ENCODE results near the gene PATL1. TPM values are rescaled to one million over a fixed set of nuclear protein-coding genes. Genes with fewer than 3 reads are reported as not detected.
"Not testable (repeated sequence)": the region's sequence is repeated elsewhere in the genome, so short reads cannot be mapped to it uniquely, and the experiment has no call there.

Gene PATL1, protein sequence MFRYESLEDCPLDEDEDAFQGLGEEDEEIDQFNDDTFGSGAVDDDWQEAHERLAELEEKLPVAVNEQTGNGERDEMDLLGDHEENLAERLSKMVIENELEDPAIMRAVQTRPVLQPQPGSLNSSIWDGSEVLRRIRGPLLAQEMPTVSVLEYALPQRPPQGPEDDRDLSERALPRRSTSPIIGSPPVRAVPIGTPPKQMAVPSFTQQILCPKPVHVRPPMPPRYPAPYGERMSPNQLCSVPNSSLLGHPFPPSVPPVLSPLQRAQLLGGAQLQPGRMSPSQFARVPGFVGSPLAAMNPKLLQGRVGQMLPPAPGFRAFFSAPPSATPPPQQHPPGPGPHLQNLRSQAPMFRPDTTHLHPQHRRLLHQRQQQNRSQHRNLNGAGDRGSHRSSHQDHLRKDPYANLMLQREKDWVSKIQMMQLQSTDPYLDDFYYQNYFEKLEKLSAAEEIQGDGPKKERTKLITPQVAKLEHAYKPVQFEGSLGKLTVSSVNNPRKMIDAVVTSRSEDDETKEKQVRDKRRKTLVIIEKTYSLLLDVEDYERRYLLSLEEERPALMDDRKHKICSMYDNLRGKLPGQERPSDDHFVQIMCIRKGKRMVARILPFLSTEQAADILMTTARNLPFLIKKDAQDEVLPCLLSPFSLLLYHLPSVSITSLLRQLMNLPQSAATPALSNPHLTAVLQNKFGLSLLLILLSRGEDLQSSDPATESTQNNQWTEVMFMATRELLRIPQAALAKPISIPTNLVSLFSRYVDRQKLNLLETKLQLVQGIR
- 18.2 and 18.3 TPM in 2 replicates for total RNA-seq
- polyA plus RNA-seq (2012) = 28.4 TPM

DNA sequence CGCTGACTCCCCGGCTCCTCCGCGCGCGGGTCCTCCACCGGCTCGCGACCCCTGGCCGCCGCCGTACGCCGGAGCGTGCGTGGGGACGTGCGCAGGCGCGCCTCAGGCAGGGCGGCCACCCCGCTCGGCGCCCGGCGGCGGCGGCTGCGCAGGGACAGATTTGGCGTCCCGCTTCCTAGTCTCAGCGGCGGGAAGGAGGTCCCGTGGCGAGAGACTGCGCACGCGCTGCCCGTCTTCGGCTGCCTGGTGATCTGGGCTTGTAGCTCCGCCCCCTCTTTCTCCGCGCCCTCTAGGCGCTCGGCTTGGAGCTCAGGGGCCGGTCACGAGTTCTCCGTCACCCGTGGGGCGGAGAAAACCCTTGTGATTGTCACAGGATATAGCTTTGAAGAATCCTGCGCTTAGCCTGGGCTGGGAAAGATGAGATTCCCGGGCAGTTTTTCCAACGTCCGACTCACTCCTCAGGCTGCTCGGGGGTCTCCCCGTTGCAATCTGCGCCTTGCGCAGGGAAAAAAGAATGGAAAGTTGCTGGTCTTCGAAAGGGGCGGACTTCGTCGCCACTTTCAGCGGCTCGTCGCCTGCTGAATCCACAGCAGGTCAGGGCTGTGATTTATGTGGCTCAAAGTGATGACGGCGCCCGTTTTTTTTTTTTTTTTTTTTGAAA is at the start of gene PATL1:
Gene PATL1, minus strand, starts transcription at position 88 of the 661 bp plus-strand sequence. CDS start 142 bp downstream, outside the sequence.
- DNase-seq (ENCODE audit: low read depth) = peak; percentile 99

DNA sequence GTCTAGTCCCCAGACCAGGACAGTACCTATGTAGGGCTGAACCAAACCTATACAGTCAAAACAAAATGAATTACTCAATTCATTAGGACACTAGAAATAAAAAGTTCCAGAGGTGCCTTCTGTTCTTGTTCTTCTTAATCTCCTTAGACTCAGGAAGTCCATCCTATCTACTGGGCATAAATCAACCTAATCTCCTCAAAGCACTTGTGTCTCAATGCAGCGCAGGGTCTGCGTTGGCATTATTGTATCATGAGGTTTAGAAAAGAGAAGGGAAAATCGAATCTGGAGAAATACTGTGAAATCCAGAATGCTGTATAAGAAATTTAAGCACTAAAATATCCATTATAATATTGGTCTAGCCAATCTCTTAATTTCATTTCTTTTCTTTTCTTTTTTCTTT is 47.2 kb upstream of the PATL1 start:
- DNase-seq (ENCODE audit: low read depth) = no peak

DNA sequence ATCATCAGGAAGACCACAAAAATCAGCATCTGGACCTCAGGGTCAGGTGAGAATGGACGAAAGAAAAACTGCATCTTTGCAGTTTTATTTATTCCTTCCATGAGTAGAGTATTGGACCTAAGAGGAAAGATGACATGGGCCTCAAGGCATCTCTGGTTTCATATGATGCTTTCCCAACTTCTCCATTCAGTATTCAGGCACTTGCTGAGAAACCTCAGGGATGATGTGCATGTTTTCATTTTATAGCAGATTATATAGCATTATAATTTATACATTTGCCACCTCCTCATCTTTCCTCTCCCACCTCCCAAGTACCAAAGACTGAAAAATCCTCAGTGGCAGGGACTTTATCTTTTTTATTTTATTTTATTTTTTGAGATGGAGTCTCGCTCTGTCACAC is 44.9 kb upstream of the PATL1 start, which contains the start of gene OR10V1:
Gene OR10V1, minus strand, starts transcription at position 101 of the 400 bp plus-strand sequence. Its CDS starts 0 bp downstream, at position 101.
- no peak for DNase-seq (ENCODE audit: low read depth)

DNA sequence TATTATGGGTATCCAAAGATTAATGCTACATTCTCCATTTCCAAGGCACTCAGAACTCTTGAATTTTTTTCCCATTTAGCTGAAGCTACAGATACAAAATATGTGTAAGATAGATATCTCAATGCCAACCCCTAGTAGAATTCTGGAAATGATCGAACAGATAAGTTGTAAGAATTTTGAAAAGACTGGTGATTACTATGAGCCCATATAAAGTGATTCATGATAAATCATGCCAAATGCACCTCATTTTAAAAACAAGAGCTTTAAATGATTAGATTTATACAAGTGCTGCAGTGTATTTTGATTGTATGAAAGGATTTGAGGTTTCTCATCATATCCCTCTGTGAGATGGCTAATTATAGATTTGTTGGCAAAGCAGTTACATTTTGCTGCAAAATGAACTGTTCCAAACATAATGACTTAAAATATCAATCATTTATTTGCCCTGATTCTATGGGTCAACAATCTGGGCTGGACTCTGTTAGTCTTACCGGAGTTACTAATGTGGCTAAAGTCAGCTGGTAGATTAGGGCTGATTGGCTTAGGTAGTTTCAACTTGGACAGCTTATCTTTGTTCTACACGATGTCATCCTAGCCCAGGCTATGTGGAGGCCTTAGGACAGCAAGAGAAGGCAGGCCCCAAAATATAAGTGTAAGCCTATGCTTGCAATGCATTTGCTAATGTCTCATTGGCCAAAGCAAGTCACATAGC is 41.5 kb upstream of the PATL1 start:
- DNase-seq (ENCODE audit: low read depth) = no peak

DNA sequence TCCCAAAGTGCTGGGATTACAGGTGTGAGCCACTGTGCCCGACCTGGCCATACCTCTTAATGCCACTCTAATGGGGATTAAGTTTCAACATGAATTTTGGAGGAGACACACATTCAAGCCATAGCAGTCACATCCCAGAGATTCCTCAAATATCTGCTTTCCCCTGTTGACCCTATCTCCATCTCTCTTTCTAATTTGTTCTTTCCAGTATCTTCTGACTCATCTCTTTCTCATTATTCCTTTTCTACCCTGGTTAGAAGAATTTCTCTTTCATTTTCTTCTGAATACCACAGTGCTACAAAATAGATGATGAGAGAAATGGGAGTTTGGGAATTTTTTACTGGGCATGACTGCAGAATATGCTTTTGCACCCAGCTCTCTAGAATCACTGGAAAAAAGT is 39.7 kb upstream of the PATL1 start:
- no peak for DNase-seq (ENCODE audit: low read depth)

DNA sequence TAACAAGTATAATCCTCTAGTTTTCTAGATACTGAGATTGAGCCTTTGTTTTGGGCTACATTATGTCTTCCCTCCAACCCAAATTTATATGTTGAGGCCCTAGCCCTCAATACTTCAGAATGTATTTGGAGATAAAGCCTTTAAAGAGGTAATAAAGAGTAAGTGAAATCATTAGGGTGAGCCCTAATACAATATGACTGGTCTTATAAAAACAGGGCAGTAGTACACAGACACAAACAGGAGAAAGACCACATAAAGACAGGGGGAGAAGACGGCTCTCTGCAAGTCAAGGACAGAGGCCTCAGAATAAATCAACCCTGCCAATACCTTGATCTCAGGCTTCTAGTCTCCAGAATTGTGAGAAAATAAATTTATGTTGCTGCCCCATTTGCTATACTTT is 38.5 kb upstream of the PATL1 start:
- DNase-seq (ENCODE audit: low read depth) = no peak

DNA sequence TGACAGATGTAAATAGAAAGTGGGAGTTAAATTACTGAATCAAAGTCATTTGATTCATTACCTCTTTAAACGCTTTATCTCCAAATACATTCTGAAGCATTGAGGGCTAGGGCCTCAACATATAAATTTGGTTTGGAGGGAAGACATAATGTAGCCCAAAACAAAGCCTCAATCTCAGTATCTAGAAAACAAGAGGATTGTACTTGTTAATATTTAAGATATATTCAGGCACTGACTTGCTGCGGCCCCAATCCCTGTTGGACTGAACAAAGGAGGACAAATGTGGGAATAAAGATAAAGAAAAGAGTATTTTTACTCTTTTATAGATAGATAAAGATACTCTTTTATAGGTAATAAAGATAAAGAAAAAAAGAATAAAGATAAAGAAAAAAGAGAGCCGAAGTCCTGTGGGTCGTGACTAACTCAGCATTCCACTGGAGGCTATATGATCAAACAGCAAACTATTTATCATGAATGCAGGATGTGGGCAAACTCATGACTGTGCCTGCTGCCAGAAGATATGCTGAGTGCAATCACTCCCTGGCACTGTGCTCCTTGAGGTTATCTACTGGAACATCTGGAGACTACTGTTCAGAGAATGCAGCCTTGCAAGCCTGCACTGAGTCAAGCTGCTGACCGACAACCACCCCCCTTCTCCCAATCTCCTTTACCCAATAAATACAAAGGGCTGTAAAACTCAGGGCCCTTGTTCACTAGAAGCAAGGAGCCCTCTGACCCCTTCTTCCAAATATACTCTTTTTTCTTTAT is 37.9 kb upstream of the PATL1 start:
- peak; percentile 29 for DNase-seq (ENCODE audit: low read depth)

DNA sequence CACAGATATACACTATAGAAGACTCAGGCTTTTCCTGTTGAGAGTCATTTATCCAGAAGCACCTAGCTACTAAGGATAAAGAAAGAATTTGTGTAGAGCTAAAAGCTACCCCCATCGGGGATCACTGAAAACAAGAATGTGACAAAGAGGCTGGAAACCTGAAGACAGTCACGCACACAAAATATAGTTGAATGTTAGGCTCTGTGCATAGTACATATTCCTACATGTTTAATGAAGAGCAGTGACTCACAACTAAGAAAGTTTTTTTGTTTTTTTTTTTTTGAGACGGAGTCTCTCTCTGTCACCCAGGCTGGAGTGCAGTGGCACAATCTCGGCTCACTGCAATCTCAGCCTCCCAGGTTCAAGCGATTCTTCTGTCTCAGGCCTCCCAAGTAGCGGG is 36.5 kb upstream of the PATL1 start:
- DNase-seq (ENCODE audit: low read depth) = no peak

DNA sequence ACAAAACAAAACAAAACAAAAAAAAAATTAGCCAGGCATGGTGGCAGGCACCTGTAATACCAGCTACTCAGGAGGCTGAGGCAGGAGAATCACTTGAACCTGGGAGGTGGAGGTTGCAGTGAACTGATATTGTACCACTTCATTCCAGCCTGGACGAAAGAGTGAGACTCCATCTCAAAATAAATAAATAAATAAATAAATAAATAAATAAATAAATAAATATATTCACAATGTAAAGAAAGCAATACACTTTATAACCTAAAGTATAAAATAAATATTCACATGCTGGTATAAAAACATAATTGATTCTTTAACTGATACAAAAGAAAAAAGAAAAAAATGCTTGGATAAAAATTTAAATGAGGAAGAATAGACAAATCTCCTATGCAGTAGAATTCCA is 34.7 kb upstream of the PATL1 start:
- DNase-seq (ENCODE audit: low read depth) = not testable (repeated sequence)

DNA sequence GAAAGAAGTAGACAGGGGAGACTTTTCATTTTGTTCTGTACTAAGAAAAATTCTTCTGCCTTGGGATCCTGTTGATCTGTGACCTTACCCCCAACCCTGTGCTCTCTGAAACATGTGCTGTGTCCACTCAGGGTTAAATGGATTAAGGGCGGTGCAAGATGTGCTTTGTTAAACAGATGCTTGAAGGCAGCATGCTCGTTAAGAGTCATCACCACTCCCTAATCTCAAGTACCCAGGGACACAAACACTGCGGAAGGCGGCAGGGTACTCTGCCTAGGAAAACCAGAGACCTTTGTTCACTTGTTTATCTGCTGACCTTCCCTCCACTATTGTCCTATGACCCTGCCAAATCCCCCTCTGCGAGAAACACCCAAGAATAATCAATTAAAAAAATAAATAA is 31.3 kb upstream of the PATL1 start:
- DNase-seq (ENCODE audit: low read depth) = not testable (repeated sequence)

DNA sequence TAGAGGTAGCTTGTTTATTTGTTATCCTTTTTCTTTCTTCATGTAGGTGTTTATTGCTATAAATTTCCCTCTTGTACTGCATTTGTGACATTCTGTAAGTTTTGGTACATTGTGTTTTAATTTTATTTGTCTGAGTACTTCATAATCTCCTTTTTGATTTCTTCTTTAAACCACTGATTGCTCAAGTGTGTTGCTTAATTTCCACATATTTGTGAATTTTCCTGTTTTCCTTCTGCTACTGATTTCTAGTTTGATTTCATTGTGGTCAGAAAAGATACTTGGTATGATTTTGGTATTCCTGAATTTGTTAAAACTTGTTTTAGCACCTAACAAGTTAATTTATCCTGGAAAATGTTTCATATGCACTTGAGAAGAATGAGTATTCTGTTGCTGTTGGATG is 29.7 kb upstream of the PATL1 start:
- DNase-seq (ENCODE audit: low read depth) = no peak

DNA sequence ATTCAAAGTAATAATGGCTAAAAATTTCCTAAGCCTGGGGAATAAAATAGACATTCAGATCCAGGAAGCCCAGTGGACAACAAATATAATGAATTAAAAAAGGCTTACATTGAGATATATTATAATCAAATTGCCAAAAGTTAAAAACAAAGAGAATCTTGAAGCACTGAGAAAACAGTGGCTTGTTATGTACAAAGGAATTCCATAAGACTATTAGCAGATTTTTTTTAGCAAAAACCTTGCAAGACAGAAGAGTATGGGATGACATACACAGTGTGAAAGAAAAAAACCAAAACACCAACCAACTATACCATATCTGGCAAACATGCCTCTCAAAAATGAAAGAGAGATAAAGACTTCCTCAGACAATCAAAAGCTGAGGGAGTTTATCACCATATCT is 24.1 kb upstream of the PATL1 start:
- DNase-seq (ENCODE audit: low read depth) = no peak

DNA sequence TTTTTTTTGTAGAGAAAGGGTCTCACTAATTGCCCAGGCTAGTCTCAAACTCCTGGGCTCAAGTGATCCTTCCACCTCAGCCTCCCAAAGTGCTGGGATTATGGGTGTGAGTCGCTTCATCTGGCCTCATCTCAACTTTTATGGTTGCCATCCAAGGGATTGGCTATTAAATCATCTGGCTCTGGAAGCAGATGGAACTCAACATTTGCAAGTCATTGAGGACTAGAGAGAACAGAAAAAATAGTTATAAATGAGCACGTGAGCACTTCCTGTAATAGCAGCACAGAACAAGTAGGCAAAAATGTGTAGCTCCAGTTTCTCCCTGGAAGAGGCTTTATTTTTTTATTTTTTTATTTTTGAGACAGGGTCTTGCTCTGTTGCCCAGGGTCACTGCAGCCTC is 22.3 kb upstream of the PATL1 start:
- DNase-seq (ENCODE audit: low read depth) = no peak

DNA sequence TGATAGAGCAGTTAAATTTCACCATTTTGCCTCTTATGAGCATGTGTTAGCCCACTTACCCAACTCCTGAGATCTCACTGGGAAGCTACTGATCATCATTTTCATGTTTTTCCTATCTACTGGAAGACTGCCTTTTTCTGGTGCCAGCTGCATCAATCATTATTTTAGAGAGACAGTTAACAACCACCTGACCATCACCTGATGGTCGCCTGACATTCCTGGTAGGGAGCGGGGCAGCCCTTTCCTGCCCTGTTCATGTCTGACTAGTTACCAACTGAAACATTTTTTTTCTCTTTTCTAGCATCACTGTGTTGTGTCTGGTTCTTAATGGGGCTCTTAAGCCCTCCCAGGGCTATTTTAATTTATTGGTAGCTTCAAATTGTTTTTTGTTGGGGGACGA is 20.2 kb upstream of the PATL1 start:
- DNase-seq (ENCODE audit: low read depth) = no peak

DNA sequence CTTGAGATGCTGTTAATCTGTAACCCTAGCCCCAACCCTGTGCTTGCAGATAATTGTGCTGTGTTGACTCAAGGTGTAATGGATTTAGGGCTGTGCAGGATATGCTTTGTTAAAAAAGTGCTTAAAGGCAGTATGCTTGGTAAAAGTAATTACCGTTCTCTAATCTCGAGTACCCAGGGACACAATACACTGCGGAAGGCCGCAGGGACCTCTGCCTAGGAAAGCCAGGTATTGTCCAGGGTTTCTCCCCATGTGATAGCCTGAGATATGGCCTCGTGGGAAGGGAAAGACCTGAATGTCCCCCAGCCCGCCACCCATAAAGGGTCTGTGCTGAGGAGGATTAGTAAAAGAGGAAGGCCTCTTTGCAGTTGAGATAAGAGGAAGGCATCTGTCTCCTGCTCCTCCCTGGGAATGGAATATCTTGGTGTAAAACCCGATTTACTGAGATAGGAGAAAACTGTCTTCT is 12.5 kb upstream of the PATL1 start:
- DNase-seq (ENCODE audit: low read depth) = not testable (repeated sequence)

DNA sequence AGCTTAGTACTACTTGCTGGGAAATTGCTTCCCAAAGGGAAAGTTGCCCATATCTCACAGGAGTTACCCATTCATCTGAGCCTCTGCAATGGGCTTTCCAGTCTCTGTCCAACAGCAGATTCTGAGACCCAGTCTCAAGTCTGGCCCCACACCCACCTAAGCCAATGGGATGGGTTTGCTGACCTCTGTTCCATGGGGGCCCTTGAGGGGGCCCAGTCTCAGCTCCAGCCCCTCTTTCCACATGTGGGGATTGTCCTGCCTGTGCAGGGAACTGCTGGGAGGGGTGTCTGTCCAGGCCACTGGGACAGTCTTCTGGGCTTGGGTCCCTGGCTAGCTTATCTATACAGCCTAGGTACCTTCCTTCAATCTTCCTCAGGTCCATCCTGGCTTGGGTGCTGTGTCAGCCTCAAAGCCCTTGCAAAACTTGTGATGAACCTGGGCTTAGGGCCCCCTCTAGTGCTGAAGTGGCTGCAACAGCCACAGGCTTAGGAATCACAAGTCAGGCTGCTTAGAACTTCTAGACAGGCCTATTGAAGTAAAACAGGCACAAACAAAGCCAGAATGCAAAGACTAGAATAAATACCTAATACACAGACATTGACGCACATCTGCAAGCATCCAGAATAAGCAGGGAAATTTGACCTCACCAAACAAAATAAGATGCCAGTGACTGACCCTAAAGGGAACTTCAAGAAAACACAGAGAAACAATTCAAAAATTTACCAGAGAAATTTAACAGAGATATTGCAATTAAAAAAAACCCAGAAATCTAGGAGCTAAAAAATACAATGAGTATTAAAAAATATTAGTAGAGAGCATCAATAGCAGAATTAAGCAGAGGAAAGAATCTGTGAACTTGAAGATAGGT is 11.7 kb upstream of the PATL1 start:
- DNase-seq (ENCODE audit: low read depth) = peak; percentile 68

DNA sequence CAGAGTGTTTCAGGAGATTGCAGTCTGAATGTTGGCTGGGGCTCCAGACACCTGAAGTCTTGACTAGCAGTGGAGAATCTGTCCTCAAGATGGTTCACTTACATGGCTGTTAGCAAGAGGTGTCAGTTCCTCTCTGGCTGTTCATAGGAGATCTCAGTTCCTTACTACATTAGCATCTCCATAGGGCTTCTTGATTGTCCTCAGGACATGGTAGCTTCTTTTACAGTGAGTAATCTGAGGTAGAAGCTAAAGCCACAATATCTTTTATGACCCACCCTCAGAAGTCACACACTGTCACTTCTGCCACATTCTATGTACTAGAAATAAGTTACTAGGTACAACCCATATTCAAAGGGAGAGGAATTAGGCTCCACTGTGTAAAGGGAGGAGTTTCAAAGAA is 10.5 kb upstream of the PATL1 start:
- DNase-seq (ENCODE audit: low read depth) = no peak

DNA sequence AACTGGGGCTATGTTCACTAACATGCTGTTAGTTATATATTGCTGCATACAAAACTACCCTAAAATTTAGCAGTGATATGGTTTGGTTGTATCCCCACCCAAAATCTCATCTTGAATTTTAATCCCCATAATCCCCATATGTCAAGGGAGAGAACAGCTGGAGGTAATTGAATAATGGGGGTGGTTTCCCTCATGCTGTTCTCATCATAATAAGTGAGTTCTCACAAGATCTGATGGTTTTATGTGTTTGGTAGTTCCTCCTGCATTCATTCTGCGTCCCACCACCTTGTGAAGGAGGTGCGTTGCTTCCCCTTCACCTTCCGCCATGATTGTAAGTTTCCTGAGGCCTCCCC is 10.0 kb upstream of the PATL1 start:
- peak; percentile 6 for DNase-seq (ENCODE audit: low read depth)

DNA sequence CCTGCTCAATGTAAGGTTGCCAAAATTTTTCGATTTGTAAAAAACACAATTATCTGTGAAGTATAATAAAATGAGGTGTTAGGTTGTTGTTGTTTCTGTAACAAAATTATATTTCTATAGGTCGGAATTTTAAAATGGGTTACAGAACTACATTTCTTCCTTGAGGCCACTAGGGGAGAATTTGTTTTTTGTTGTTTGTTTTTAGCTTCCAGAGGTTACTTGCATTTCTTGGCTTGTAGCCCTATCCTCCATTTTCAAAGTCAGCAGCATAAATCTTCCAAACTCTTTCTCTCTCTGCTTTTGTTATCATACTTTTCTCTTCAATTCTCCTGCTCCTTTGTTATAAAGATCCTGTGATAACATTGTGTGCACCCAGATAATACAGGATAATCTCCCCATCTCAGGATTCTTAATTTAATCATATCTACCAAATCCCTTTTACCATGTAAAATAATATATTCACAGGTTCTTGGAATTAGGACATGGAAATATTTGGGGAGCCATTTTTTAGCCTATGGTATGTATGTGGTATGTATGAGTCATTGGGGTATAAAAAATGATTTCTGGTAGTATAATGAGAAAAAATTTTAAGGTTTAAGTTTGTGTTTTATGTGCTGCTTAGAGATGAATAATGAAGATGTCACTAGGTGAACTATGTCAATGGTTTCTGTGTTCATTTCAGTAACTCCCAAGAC is 9.4 kb upstream of the PATL1 start:
- DNase-seq (ENCODE audit: low read depth) = no peak

Data from myocyte (in vitro differentiated cells).